OCI-M1 (cell line): Measurements from ENCODE around the gene KBTBD6.
A peak's percentile ranks its signal among the peaks of the same experiment; 100 is the strongest.

ENCODE experiments used
- DNase-seq: peaks from one replicate; lab custom pipeline; 2025; lab: John Stamatoyannopoulos, UW

KBTBD6 gene, protein sequence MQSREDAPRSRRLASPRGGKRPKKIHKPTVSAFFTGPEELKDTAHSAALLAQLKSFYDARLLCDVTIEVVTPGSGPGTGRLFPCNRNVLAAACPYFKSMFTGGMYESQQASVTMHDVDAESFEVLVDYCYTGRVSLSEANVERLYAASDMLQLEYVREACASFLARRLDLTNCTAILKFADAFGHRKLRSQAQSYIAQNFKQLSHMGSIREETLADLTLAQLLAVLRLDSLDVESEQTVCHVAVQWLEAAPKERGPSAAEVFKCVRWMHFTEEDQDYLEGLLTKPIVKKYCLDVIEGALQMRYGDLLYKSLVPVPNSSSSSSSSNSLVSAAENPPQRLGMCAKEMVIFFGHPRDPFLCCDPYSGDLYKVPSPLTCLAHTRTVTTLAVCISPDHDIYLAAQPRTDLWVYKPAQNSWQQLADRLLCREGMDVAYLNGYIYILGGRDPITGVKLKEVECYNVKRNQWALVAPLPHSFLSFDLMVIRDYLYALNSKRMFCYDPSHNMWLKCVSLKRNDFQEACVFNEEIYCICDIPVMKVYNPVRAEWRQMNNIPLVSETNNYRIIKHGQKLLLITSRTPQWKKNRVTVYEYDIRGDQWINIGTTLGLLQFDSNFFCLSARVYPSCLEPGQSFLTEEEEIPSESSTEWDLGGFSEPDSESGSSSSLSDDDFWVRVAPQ

DNA sequence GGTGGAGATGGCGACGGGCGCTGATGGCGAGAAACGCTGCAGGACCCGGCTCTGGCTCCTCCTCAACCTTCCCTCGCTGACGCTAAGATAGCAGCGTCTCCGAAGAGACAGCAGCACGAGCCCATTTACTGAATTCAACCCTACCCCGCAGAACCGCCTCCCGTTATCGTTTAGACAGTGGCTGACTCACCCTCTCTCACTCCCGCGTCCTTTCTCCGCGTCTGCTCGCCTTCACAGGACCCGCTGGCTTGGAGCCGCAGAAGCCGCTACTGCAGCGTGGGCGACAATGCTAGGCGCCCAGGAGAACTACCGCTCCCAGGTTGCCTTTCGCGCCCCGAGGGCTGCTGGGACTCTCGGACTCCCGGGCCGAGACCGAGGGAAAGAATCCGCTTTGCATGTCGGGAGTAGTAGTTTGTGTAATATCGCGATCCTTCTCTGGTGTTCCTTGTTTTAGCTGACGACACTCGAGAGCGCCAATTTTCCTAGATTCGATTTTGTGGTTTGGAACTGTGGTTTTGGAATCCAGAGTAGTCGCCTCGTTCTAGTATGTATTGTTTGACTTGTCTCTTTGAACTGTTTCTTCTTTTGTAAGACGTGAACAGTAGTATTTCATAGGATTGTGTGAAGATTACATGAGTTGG is at the start of gene KBTBD6:
KBTBD6 (minus strand) TSS at position 291 of the 641 bp plus-strand sequence. CDS start 291 bp downstream, outside the sequence.
- peak; percentile 98 for DNase-seq

DNA sequence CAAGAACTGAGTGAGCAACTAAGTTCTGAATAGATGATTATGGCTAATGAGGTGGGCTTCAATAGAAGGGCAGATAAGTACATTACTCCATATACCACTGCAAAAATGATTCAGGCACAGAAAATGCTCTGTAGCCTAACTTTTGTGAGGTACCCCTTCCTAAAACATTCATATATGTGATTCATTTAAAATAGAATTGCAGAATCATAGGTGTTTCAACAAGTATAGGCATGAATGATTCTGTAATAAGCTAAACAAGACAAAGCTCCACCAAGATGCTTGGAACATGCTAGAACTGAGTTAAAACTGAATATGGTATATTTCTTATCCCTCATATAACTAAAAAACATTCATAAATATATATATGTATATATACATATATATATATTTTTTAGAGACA is 49.6 kb upstream of the KBTBD6 start:
- DNase-seq, result no peak

DNA sequence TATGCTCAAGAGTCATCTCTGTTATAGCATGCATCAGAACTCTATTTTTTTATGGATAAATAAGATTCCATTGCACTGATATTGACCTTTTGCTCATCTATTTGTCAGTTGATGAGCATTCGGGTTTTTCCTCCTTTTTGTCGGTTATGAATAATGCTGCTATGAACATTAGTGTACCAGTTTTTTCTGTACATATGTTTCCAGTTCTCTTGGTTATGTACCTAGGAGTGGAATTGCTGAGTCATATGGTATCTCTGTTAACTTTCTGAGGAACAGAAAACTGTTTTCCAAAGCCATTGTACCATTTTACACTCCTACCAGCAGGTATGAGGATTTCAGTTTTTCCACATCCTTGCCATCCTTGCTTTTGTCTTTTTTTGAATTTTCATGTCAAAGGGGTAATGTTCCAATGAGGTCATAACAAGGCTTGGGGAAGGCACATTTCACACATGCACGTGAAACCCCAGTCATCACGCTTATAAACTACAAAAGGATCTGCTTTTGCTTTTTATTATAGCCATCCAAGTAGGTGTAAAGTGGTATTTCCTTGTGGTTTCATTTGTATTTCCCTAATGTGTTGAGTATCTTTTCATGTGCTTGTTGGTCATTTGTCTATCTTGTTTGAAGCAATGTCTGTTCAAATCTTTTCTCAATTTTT is 47.1 kb upstream of the KBTBD6 start:
- DNase-seq, result peak; percentile 14

DNA sequence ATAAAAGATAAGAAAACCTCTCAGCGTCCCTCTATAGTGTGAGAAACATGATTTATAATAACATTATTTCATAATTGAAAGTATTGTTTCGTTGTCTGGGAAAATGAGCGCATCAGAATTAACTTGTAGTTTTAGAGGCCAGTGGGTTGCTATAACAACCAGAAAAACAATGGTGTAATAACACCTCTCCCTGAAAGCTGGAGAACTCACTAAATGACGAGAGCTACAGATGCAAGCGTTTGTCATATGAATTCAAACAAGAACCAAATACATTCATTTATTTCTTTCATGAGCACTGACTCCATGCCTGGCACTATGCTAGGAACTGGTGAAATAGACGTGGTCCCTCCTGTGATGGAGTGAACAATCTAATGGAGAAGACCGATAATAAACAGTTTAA is 45.4 kb upstream of the KBTBD6 start:
- DNase-seq, result no peak

DNA sequence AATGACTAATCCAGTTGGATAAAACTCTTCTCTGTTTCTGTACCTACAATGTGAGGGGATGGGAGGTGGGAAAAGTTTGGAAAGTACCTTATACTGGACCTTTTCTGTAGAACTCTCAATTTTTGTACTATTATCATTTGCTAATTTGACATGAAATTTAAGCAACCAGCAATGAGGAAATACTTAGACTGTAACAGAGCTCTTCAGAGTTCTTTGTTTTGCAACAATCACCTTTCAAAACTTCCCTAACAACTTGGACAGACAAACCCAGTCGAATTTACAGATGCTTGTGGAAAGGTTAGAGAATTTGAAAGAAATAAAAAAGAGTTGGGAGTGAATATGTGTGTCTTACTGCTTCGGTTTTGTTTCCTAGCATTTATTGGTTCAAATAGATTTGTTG is 45.0 kb upstream of the KBTBD6 start:
- DNase-seq, result no peak

DNA sequence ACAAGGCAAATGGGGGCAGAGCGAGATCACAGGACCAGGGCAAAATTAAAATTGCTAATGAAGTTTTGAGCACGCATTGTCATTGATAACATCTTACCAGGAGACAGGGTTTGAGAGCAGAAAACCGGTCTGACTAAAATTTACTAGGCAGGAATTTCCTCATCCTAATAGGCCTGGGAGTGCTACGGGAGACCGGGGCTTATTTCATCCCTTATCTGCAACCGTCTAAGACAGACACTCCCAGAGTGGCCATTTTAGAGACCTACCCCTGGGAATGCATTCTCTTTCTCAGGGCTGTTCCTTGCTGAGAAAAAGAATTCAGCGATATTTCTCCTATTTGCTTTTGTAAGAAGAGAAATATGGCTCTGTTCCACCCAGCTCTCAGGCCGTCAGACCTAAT is 43.0 kb upstream of the KBTBD6 start:
- peak; percentile 4 for DNase-seq

DNA sequence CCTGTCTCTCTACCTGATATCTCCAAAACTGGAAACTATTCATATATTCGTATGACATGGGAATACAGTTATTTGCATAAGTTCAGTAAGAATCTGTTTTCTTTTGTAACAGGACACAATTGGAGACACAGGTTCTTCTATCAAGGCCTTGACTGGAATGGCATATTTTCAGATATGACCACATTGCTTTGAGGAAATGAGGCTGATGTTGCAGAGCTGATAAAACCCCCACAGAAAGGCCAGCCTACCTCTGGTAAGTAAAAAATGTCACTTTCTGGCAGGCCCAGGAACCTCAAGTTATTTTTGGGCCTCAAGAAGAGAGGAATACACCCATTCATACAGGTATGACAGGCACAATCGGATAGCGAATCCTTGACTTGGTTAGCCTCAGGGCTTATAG is 29.5 kb upstream of the KBTBD6 start:
- DNase-seq, result peak; percentile 47

DNA sequence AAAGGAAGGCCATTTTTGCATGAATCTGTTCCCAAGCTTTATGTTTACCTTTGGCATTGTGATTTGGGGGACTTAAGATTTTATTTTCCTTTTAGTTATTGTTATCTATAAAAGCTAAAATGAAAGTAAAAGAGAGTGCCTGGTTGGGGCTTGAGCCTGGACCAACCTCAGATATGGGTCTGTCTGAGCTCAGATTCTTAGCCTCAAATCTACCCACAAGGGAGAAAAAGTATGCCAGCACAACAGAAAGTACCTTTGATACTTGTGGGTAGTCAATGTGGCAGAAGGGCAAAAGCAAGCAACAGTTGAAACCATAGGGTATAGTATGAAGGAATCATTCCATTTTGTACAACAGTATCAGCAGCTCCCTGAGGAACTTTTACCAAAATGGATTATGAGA is 26.6 kb upstream of the KBTBD6 start:
- DNase-seq, result peak; percentile 27

DNA sequence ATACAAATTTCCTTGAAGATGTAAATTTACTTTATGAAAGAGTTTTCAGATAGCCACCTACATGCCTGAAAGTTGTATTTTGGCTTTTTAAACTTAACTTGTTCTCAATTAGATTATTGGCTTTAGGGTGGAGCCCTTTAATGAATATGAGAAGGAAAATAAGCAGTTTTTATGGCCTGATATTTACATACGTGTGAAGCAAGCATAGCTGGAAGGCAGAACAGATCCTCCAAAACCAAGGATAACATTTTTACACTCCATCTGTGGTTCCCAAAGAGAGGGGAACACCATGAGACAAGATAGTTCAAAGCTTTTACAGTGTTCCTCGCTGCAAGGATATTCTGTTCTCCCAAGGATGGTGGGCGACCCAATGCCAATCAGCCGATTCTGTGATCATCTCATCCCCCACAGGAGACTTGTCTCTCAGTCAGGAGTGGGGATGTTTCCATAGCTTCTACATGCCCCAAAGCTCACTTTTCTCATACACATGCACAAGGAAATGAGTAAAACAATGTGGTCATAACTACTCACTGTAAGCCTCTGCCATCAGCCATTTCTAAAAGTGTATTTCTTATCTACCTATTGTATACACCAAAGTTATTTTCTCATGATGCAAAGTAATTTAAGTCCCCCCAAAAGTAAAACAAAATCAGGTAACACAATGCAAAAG is 24.6 kb upstream of the KBTBD6 start:
- DNase-seq, result no peak

DNA sequence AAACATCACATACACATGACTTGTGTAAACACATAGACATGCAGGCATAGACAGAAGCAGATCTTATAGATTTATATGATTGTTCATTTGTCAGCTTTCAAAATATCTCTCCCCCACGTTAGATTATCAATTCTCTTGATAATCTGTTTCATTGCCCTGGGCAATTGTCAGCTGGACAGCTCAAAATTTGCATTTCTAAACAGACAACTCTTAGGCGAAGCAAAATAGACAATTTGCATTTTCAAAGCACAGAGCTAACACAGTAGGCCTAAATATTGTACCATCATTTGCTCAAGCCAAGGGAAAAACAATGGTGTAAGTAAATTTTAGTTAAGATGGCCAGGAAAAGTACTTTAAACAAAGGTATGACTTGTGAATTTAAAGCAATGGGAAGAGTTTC is 24.0 kb upstream of the KBTBD6 start:
- DNase-seq, result no peak

DNA sequence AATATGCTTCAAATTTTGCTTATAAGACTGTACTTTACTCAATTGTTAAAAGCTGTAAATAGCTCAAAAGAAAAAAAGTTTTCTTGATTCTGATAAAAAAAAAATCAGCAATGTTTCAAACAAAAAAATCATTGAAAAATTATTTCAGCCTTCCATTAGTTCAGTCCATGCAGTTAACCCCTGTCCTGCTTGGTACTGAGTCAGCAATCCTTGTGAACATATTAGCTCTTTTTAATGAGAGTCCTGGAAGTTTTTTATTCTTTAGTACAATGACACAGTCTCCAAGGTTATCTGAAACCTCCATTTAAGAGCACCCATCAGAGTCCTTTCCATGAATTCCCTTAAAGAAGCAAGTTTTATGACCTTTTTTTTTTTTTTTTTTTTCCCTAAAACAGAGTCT is 21.4 kb upstream of the KBTBD6 start:
- DNase-seq, result no peak

DNA sequence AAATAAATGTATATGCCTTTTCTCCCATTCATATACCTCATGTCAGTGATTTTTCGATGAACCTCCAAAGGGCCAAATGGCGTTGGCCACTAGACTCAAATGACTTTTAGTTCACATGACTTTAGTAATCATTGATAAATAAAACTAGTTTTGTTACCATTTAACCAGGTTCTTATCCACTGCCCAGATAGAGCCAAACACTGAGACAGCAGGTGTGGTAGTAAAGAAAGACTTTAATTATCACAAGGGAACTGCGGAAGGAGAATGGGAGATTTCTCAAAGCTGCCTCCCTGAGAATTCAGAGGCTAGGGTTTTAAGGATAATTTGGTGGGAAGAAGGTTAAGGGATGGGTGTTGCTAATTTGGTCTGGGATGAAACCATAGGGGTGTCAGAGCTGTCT is 19.4 kb upstream of the KBTBD6 start:
- DNase-seq, result no peak

DNA sequence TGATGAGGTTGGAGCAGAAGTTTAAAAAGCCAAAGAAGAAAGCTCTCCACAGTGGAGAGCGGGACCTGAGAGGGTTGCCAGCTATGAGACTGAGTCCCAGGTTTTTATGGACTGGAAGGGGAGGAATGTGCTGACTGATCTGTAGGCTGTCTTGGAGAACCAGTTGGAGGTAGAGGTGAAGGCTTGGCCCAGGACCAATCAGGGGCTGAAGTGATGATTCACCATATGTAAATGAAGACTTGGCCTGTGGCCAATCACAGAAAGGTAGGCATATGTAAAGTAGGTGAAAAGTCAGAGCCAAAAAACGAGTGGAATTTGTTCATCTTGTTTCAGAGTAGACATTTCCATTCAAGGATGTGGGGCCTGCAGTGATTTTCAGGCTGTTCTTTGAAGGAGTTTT is 17.5 kb upstream of the KBTBD6 start:
- no peak for DNase-seq

DNA sequence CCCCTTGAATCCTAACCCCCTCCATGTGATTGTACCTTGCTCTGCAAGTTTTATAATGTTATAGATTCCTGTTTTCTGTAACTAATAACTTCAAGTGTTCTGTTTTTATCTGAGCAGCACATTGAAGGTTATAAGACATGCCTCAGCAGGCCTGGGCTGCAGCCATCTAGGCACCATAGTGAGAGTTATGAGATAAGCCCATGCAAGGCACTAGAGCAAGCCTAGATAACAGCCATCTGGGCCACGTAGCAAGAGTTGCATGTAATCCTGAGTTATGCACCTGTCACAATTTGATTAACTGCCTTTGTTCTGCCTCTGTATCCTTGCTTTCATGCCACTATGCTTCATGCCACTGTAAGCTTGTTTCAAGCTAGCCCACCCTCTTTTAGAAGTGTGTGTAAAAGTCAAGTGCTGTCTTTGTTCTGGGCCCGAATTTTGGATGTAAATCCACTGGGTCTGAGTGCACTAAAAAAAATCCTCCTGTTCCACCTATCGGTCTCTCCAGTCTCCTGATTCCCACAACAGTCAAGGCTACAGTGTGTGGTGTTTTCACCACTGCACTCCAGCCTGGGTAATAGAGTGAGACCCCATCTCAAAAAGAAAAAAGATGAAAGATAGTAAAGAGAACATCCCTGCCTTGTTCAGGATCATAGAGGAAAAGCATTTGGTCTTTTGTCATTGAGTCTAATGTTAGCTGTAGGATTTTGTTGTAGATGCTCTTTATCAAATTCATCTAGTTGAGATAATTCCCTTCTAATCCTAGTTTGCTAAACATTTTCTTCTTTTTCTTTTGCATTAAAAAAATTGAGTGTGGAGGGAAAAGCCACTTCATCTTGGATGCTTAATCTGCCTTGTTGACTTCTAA is 16.0 kb upstream of the KBTBD6 start:
- DNase-seq, result peak; percentile 29

DNA sequence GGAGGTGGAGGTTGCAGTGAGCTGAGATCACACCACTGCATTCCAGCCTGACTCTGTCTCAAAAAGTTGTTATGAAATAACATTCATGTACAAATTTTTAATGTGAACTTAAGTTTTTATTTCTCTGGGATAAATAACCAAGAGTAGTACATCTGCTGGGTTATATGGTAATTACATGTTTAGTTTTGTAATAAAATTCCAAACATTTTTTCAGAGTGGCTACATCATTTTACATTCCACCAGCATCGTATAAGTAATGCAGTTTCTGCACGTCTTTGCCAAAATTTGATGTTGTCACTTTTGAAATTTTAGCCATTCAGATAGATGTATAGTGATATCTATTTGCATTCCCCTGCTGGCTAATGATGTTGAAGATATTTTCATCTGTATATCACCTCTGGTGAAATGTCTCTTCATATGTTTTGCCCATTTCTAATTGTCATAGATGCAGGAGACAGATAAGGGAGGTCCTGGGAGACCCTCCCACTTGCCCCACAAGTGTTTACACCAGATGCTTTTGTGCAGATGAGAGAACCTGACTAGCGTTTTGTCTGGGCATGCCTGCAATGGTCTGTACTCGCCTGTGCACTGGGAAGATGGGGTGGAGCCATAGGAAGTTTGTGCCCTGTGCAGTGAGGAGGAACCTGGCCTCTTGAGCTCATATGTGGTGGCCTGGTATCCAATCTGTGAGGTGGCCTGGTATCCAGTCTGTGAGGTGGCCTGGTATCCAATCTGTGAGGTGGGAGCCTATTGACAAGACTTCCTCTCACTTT is 12.7 kb upstream of the KBTBD6 start:
- DNase-seq, result no peak

DNA sequence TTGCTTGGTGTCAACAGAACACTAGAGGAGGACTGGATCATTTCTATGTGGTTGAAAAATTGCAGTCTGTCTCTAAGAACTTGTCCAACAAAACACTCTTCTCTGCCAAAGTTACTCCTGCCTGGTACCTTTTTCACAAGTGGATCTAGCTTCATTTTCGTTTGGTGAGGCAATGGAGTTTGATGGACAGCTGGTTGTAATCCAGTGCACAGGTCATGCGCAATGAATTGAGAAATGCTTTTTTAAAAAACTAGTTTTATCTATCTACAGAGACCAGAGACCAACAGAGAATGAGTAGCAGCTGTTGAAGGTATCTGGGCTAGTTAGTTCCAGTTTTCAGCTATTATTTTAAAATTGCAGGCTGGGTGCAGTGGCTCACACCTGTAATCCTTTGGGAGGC is 12.0 kb upstream of the KBTBD6 start:
- DNase-seq, result no peak

DNA sequence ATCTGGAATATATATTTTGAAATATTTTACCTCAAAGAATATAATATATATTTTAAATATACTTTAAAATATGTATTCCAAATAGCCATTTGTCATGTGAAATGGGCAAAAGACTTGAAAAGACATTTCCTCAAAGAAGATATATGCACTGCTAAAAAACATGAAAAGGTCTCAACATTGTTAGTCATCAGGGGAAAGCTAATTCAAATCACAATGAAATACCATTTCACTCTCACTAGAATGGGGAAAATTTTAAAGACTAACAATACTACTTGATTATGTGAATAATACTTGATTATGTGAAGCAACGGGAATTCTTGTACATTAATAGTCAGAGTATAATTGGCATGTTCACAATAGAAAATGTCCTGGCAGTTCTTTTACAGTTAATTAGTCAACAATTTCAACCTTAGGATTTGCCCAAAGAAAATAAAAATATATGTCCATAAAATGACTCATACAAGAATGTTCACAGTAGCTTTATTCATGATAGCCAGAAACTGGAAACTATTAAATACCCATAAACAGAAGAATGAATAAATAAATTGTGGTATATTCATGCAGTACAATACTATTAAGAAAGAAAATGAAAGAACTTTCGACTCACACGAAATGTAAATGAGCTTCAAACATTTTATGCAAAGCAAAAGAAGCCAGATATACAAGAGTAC is 6.8 kb upstream of the KBTBD6 start:
- DNase-seq, result no peak

DNA sequence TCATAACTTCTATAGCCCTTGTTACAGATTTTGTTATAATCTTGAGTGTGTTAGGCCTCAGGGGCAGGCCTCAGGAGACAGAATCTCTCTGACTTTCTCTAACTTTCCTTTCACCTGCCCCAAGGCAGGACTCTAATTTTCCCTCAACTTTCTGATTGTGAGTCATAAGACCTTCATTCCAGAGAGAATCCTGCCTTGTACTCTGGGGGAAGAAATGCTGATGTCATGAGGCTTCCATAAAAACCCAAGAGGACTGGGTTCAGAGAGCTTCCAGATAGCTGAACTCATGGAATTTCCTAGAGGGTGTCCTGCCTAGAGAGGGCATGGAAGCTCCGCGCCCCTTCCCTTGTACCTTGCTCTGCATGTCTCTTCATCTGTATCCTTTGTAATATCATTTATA is 5.3 kb upstream of the KBTBD6 start:
- no peak for DNase-seq

DNA sequence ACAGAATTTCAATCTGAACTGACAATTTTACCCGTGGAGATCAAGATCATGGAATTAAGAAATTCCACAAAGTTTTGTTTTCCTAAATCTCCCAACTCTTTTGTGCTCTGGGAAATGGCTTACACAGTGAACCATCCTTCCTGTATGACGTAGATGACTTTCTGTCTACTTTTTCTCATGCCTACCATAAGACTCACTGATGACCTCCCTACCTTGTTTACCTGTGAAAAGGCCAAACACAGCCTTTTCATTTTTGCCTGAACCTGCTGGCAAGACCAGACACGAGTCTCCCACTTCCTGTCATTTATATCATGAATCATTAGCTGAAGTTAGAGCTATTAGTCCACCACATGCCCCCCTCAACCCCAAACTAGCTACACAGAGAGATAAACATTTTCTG is 4.6 kb upstream of the KBTBD6 start:
- DNase-seq, result no peak
